ENCODE data around the gene RFX8.

GRCh38 chr2:101520246-101520645 lies 45.3 kb upstream of the RFX8 start:
- TF ChIP-seq POLR2AphosphoS5 (IDR thresholded peaks at IDR 0.05; ENCODE audit: low read depth, low read length), result no peak
- no peak for TF ChIP-seq SIN3A (IDR thresholded peaks at IDR 0.05; ENCODE audit: borderline replicate concordance, insufficient read depth, low read length)
- TF ChIP-seq, protein P1, sequence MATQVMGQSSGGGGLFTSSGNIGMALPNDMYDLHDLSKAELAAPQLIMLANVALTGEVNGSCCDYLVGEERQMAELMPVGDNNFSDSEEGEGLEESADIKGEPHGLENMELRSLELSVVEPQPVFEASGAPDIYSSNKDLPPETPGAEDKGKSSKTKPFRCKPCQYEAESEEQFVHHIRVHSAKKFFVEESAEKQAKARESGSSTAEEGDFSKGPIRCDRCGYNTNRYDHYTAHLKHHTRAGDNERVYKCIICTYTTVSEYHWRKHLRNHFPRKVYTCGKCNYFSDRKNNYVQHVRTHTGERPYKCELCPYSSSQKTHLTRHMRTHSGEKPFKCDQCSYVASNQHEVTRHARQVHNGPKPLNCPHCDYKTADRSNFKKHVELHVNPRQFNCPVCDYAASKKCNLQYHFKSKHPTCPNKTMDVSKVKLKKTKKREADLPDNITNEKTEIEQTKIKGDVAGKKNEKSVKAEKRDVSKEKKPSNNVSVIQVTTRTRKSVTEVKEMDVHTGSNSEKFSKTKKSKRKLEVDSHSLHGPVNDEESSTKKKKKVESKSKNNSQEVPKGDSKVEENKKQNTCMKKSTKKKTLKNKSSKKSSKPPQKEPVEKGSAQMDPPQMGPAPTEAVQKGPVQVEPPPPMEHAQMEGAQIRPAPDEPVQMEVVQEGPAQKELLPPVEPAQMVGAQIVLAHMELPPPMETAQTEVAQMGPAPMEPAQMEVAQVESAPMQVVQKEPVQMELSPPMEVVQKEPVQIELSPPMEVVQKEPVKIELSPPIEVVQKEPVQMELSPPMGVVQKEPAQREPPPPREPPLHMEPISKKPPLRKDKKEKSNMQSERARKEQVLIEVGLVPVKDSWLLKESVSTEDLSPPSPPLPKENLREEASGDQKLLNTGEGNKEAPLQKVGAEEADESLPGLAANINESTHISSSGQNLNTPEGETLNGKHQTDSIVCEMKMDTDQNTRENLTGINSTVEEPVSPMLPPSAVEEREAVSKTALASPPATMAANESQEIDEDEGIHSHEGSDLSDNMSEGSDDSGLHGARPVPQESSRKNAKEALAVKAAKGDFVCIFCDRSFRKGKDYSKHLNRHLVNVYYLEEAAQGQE (IDR thresholded peaks at IDR 0.05; ENCODE audit: insufficient read depth in 1 of 2, low read depth in 2 of 2, low read length in 2 of 2), result no peak
- TF ChIP-seq TAF1 (IDR thresholded peaks at IDR 0.05; ENCODE audit: borderline replicate concordance, insufficient read depth, low read length), result no peak

All from PFSK-1 (cell line).